ENCODE measurements around the gene TCFL5.

TCFL5 gene

DNA sequence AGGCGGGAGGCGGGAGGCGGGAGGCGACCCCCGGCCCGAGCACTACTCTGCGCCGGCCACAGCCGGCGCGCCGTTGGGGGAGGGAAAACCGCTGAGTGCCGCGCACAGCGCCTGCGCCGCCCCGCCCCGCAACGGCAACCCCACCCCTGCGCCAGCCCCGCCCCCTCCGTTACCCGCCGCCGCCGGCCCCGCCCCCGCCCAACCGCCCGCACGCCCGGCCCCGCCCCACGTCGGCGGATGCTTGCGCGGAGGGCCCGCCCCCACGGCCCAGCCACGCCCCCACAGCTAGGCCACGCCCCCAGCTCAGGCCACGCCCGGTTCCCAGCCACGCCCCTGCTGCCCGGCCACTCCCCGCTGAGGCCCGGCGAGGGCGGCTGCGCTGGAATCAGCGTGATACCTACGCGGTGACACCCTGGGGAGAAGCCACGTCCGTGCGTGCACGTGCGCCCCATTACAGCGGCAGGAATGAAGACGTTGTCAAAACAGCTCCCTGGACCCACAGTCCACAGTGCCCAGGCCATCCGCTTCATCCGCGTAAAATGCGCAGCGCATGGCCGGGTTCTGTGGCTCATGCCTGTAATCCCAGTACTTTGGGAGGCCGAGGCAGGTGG lies at the start of gene TCFL5:
Gene TCFL5, minus strand, starts transcription at position 97 of the 611 bp plus-strand sequence. CDS start 152 bp downstream, outside the sequence.
- DNase-seq, result peak; percentile 73 to 88

DNA sequence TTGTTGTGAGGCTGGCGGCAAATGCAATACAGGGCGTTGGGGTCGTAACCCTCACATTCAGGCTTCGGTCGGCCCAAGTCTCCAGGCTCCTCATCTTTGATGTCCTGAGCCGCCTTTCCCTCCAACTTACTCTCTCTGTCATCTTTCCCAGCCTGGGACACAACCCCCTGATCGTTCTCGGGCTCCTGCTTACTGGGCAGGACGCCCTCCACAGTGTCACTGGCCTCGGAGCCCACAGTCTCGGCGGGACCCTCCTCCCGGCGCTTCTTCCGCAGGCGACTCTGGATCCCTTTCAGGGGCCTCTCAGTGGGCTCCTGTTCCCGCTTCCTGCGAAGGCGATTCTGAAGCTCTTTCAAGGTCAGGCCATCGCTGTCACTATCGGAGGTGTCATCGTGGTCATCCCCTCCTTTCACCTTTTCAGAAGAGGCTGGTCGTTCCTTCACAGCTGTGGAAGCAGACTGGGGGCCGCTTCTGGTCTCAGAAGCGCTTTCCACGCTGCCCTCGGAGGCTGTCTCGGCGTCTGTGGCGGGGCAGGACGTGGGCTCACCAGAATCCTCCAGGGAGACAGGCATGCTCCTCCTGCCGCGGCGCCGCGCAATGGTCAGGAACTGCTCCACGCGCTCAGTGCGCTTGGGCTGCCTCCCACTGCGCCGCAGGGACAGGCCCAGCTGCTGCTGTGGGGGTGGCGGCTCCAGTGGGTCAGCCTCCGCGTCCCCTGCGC lies 49.3 kb upstream of the TCFL5 start:
- no peak for DNase-seq

DNA sequence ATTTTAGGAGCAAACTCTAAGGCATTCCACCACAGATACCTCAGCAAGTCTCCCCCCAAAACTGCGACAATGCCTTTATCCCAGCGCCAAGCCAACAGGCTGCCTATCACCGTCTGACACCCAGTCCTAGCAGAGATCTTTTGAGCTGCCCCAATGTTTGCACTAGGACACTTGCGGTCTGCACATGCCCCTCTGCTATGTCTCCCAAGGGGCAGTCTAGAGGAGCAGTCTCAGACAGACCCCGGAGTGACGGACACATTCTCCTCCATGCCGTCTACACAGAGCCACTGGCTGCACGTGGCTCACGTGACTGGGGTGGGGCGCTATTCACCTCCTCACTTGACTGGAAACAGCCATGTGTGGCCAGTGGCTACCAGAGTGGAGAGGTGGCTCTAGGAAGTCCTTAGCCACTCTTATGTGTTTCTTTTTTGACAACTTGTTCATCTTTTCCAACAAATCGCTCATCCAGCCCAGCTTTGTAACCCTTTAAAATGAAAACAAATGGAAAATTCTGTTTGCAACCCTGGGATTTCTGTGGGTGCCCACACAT lies 48.7 kb upstream of the TCFL5 start:
- no peak for DNase-seq

DNA sequence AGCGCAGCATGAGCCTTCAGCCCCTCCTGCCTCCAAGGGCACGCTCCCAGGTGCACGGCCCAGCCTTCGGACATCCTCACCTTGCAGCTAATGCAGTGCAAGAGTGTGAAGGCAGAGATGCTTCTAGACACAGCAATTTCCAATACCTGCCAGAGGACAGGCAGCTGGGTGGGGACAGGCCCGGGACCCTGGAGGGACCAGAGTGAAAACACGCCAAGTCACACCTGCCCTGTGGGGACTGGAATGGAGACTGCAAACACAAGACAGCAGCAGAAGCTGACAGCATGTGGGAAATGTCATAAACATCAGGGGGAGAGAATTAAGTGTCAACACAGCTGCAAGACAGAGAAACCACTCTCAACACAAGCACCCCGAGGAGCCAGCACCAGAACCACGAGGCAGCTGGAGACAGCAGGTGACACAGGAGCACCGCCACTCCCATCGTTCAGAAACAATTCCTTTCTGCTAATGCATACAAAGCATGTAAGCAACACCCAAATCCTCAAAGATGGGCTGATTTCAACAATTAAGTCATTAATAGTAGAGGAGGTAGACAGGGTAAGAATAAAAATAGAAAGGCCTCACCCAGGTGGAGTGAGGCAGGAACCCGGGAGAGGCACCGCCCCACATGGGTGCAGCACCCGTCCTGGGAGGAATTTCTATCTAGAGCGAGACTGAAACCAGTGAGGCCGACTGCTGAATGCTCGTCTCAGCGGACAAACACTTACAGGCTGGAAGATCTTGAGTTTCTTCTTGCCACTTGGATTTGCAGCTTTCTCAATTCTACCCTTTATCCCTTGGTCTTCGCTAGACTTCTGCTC lies 47.6 kb upstream of the TCFL5 start:
- peak; percentile 74 to 89 for DNase-seq

DNA sequence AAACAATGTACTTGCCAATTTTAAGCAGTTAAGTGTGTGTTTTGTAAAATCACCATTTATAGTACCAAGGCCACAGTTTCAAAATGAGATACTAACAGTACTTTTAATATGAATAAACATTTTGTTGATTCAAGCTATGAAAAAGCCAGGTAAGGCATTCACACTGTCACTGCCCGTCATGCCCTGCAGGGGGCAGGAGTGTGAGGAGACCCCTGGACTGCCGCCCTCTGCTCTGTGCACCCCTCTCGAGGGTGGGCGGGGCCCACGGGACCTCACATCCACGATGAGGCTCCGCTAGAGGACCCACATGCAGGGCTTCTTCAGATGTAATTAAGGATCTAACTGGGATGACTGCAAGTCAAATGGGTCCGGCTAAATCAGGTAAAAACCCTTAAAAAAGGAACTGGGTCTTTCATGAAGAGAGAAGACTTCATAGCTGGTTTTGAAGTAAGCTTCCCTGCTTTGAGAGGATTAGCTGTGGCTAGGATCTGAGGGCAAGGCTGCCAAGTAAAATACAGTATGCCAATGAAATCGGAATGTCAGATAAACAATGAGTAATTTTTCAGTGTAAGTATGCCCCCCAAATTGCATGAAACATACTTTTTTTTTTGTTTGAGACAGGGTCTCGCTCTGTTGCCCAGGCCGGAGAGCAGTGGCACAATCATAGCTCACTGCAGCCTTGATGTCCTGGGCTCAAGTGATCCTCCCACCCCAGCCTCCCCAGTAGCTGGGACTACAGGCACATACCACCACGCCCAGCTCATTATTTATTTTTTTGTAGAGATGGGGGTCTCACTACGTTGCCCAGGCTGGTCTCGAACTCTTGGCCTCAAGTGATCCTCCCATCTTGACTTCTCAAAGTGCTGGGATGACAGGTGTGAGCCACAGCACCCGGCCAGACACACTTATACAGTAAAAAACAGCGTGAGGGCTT lies 46.0 kb upstream of the TCFL5 start:
- DNase-seq, result no peak

DNA sequence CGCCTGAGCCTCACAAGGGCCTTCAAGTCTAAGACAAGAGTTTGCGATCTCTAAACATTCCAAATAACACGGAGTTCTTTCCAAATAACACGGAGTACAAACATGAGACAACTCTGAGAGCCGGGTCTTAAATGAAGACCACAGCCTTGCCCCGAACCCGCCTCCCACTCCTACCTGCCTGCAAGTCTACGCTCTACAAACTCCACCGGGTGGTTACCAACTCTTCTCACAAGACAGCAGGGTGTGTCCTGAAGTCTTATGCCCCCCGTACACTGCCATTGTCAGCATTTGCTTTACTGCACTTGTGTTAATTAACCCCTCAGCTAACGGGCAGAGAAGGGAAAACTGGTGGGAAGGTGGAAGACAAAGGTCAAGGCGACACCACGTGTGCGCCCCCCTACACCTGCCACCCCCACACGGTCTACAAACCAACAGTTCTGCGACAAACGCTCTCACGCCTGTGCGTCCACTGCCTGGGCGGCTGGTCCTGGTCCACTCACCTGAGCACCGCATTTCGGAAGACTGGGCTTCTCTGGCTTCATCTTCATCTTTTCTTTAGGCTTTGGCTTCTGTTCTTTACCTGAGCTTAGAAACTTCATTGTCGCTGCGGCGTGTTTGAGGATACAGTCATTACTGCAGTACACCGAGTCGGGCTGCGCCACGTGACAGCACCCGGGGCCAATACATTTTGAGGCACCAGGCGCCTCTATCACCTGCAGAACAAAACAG lies 45.2 kb upstream of the TCFL5 start:
- DNase-seq, result no peak

DNA sequence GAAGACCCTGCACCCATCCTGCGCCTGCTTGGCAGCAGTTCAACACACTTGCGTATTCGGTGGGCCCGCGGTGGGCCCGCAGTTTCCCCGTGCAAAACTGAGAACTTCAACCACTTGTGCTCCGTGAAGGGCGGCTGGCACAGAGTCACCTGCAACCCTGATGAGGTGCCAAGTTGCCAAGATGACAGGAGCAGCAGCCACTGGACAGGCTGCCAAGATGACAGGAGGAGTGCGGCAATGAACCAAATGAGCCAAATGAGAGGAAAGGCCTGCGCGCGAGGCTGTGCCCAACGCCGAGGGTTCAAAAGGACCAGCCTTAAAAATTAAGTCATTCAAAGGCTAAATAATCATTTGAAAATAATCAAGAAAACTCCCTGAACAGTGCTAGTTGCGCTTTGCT lies 44.6 kb upstream of the TCFL5 start:
- DNase-seq, result no peak

DNA sequence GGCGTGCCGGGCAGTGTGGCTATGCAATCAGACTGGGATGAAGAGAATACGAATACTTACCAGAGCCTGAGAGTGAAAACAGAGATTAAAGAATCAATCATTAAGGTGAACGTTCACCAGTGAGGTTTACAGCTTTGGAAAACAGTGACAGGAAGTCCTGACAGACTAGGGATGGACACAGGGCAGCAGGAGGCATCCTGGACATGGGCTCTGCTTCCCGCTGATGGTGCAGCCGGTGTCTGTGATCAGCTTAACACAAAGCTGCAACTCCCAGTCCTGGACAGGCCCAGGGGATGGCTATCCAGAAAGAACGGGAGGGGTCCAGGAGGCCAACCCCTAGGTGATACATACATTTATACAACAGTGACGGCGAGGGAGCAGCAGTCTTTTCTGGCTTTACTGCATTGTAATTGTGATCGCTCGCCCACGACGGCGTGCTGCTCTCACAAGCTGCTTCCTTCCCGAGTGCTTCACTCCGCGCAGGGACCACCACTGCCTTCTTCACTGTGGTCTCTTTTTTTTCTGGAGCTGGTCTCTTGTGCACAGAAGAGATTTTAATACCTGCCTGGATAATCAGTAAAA lies 44.0 kb upstream of the TCFL5 start:
- DNase-seq, result no peak

DNA sequence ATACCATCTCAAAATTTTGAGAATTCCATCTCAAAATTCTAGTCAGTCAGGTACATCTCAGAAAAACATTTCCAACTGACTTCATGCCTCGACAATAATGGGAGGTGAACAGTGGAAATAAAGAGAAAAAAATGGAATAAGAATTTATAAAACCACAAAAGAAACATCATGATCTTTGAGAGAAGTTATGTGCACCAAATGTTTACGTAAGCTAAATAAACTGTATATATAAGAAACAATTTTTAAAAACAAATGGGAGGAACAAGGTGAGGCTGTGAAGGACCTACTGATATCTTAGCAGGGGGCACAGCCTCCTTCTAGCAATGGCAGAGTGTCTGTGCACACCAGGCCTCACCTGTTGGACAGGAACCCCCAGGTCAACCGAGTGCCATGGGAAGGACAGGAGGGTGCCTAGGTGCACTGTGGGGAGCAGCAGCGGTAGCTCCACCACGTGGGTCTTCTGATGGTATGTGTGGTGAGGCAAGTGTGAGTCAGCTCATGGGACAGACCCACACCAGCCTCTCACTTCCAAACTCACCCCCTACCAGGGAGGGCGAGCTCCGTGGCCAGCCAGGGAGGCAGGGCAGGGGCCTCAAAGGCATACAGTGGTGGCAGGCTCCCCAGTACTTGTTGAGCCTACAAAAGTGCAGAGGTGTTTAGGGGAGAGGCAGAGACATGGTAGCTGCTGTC lies 41.4 kb upstream of the TCFL5 start:
- DNase-seq, result no peak

DNA sequence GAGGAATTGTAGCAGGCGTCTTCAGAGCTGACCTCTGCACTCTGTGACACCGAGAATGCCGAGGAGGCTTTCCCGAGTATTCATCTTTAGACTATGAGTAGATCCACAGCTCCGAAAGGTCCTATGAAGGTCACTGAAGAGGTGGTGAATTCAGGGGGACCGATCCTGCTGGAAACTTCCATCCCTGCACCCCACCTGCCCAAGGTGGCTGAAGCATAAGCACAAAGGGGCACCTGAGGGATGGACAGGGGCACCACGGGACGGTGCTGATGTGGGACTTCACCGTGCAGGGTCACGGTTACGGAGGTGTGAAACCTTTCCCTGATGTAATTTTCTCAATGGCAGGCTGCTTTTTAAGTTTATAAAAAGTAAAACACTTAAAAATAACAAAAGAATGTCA lies 40.3 kb upstream of the TCFL5 start:
- DNase-seq, result no peak

DNA sequence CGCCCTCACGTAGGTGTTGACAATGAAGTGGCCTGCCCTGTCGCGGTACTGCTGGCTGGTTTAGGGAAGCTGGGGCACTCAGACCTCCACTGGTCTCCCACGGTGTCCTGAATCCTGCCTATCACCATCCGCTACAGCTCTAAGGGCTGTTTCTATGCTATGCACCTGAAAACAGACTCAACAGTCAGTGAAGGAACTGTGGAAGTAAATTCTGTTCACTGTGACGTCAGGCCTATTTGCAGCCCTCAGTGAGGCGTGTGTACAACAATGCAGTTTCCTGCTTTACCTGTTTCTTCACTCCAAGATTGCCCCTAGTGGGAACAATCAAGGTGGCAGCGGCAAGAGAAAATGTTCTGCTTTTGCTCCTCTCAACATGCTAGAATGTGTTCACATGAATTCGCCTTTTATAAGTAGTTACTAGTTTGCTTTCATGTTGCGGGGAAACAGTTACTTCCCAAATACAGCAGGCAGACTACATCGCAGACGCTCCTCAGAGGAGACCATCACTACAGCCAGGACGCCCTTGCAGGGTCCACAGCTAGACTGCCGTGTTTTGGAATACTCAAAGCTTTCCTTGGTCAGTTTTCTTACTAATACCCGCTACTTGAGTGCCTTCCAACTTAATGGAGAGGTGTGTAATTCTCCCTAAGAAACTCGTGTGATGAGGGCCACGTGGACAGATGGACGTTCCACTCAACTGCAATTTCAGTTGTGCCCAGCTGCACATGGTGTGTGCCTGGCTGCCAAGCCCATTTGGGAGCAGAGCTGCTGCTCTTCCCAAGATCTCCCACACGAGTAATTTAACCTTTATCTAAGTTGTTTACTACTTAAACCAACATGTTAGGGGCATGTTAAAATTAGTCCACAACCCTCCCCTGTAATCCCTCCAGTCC lies 39.3 kb upstream of the TCFL5 start:
- peak in 1 of 2 experiments; percentile 22 for DNase-seq

DNA sequence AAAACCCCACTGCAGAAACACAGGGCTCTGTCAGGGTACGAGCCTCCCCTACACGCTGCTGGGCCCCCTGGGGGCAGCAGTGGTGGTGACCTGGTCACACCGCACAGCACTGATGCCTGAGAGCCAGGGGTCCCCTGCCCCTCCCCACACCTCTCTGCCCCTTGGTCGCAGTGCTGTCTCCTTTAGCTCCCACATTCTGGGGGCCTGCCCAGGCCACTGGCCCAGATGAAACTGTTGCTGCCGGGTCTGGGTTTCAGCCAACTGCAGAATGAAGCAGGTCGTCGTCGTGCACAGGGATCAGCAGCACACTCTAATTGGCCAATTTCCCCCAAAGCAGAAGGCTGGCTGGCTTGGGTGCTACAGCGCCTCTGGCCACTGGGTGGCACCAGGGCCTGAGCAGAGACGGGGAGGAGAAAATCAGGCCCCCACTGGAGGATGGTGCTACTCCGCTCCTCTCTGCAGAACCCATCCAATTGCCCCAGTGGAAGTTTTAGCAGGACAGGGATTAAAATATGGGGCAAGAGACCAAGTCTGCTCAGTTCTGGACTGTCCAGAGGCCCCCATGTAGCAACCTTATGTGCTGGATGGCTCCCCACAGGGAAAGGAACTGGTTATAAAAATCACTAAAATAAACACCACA lies 38.5 kb upstream of the TCFL5 start:
- peak; percentile 61 to 63 for DNase-seq

DNA sequence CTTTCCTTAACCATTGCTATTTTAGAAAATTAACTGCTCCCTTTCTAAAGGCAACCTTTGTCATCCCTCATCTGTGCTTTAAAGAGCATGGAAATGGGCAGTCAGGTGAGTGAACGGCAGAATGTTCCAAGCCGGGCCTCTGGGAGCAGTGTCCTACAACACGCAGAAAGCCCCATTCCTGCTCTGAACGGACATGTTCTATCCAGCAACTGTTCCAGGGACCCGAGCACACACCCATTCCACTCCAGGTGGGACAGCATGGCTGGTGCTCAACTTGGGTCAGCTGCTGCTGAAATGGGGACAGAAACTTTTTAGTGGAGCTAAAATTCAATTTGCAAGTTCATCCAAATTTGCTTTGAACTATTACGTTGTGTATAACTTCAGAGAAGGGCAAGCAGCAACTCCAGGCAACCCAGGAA lies 38.0 kb upstream of the TCFL5 start:
- DNase-seq, result no peak

DNA sequence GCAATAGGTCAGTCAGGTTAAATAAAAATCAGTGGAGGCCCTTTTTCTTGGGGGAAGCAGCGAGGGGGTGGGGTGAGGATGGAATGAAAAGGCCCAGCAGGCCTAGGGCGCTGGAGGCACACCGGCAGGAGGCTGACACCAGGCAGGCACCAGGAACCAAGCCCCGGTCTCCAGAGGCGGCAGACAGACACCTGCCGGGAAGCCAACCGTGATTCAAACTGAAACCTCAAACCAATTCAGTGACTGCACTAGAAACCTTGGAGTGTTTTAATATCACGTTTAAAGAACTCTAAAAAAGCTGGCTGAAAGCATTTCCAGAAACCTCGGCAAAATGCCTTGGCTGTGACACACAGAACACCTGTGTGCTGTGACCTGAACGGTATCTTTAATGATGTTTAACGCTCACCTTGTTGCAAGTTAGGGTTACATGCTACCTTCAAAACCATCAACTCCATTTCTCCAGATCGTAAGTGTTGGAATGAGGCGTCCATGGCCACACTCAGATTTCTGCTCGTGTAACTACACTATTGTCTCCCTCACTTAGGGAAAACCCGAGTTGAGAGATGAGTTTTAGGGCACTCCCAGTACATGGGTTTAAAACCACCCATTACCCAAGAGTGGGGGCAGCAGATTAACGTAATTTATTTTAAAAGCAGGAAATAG lies 37.5 kb upstream of the TCFL5 start:
- DNase-seq, result no peak

DNA sequence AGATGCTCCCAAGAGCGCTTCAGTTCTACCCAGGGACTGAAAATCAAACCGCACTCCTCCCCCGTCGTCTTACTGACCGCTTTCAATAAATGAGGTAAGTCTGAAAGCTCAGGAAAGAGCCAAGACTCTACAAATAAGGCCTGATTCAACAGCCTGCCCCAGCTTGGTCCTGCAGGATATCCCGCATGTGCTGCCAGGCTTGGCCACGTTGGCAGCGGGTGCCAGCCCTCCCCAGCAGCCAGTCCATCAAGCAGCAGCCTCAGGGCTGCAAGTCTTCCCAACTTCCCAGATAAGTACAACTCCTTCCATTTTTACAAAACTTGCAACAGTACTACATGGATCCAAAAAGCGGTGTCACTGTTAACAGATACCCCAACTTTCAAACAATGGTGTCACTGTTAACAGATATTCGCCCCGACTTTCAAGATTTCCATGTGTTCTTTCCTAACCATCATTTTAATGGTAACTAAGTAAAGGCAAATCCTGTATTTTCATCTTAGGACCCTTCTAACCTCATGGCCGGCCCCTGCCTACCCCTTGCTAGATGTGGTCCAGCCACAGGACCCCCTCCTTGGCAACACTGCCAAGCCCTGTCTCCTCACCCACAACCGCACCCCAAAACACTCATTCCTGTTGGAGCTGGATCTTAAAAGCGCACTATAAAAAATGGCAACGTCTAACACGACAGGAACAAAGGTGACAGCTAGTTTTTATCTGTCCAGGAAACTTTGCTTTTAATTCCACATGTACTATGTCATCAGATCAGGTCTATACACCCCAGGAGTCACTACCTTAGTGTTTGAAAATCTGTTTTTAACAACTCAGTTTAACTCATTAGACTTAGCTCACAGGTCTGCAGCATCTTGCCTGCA lies 36.7 kb upstream of the TCFL5 start:
- no peak for DNase-seq

DNA sequence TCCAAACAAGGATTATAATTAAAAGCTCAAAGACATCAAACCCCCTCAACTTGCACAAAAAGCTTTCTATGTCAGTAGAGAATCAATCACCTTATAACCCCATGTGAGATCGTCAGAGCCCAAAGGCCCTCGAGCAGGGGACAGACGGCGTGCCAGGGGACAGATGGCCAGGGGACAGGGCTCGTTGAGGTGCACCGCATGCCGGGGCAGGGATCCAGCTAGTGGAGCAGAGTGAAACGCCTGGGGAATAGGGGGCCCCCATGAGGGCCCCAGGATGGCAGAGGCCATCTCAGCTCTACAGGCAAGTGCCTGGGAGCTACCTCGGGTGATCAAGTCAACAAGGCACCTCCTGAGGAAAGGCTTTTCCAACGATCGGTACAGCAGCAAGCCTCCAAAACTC lies 36.0 kb upstream of the TCFL5 start:
- no peak for DNase-seq

DNA sequence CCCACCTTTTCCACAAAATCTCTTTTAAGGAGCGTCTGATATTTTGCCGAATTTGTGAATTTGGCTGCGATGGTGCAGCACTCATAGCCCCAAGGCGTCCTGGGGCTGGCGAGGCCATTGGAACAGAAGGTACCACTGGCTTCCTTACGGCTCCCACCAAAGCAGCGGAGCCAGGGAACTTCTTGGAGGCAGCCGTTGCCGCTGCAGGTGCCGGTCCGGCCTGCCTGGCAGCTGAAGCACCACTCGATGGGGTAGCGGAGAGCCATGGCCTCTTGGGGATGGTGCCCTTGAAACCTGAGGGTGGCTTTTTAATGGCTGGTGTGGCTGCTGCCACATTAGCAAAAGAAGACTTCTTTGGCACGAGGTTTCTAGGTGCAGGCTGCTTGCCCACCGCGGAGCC lies 34.9 kb upstream of the TCFL5 start:
- DNase-seq, result no peak

Measured in NCI-H2081 (cell line).